Left renal cortex interstitium (tissue), 4 donors: ENCODE results near the gene OXSR1. TPM values are rescaled to one million over a fixed set of nuclear protein-coding genes. Genes with fewer than 3 reads are reported as not detected.

Source experiments
- DNase-seq, 4 donors: peaks; one replicate each; pipeline ENCODE4 v3.0.0-alpha.2; 2013; ENCODE audit warnings: low read depth in 4 of 4, low spot score in 2 of 4, missing footprints in 1 of 4
- polyA plus RNA-seq, 4 donors: library from polyadenylated mRNA; unstranded; fragments of 120-200 nt; gene quantifications; one replicate each; pipeline ENCODE4 v1.2.1, GENCODE V29; 2013; ENCODE audit not compliant: insufficient read length in 4 of 4

OXSR1 gene
- 10 to 100 TPM; 40.0 to 54.8 (median 47.1) TPM for polyA plus RNA-seq

DNA sequence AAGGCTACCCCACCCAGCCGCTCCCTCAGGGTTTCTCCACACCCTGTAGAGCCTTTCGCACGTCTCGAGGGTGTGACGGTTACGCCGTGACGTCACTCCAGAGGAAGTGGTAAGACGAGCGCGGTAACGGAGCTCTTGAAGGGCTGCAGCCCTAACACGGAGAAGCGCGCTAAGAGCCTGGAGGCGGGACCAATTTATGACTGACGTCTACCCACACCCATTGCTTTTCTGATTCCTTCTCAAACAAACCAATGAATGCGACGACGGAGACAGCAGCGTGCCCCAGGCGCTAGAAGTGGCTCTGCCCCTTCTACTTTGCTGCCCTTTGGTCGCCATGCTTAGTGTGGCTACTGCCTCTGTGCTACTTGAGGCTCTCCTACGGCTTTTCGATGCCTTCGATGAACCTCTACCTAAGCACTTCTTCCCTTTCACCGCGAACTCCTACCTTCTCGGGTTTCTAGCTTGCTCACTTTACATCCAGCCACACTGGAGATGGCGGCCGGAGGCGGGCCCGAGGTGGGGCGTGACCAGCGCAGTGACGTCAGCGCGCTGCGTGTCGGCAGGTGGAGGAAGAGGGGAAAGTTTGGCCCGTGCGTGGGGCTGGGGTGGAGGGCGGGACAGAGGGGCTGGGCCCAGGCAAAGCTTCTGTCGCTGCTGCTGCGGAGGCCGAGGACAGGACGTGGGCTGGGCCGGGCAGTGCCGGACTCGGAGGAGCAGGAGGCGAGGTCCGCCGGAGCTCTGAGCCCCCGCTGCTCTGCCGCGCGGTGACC is at the start of gene OXSR1:
Gene OXSR1, plus strand, starts transcription at position 586 of the 770 bp plus-strand sequence. CDS start 340 bp downstream, outside the sequence.
- DNase-seq, result peak; percentile 98 to 99 (median 99)

DNA sequence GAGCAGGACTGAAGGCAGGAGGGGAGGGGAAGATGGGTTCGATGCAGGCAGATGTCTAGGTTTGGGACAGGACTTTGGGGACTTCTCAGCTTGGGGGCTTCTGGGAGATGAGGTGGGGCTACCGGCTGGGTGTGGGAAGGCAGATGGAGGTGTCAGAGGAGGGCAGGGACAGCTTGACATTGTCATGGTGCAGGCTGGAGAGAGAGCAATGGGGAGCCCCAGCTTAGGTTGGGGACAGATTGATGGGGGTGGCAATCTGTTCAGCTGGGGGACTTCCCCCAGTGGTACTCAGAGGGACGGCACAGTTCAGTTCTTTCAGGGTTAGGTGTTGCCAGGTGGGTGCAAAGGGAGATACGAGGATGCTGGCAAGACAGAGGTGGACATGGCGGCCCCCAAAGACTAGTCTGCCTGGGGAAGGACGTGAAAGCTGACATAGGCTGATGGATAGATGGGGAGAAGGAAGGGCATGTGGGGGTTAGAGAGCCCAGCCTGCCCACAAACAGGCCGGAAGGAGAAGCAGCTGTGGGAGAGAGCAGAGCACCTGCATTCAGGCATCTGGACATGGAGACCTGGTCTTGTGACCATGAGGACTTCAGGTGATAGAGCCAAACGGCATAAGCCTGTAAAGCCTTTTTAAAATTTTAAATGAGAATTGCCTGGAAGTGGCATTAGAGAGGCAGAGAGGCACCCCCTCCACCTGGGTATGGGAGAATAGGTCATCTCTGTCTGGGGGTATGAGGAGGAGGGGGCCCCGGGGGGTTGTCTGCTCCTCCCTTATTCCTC is 49.5 kb upstream of the OXSR1 start:
- DNase-seq, result no peak

DNA sequence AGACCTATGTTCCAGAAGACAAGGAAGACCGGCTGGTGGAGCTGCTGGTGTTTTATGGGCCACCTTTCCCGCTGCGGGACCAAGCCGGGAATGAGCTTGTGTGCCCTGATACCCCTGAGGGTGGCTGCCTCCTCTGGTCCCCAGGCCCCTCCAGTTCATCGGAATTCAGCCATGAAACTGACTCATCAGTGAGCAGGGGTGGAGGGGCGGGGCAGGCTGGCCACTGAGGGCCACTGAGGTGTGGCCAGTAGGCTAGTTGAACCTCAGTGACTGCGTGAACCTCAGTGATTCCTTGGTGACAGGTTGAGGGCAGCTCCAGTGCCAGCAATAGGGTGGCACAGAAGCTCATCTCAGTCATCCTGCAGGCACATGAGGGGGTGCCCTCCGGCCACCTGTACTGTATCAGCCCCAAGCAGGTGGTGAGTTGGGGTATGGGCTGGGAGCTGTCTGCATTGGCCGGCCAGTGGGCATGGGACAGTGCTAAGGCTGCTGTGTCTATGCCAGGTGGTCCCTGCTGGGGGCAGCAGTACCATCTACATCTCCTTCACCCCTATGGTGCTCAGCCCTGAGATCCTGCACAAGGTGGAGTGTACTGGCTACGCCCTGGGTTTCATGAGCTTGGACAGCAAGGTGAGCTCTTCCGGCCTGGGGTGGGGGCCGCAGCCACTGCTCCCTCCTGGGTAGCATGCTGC is 48.7 kb upstream of the OXSR1 start:
- no peak for DNase-seq

DNA sequence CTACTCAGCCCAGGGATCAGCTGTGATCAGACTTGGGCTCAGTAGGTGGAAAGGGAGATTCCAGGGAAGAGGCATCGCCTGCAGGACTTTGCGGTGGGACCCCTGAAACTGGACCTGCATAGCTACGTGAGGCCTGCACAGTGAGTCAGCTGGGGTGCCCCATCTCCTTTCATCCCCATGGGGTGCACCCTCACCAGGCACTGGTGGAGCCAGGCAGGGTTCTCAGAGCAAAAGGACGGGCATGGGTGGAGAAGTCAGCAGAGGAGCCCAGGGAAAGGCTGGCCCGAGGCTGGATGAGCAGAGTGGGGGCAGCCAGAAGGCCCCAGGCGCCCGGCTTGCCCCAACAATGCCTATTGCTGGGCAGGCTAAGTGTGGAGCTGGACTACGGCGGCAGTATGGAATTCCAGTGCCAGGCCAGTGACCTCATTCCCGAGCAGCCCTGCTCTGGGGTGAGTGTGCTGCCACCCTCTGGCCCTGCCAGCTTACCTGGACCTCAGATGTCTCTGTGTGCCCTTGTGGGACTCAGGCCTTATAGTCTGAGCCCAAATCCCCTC is 48.1 kb upstream of the OXSR1 start:
- no peak for DNase-seq

DNA sequence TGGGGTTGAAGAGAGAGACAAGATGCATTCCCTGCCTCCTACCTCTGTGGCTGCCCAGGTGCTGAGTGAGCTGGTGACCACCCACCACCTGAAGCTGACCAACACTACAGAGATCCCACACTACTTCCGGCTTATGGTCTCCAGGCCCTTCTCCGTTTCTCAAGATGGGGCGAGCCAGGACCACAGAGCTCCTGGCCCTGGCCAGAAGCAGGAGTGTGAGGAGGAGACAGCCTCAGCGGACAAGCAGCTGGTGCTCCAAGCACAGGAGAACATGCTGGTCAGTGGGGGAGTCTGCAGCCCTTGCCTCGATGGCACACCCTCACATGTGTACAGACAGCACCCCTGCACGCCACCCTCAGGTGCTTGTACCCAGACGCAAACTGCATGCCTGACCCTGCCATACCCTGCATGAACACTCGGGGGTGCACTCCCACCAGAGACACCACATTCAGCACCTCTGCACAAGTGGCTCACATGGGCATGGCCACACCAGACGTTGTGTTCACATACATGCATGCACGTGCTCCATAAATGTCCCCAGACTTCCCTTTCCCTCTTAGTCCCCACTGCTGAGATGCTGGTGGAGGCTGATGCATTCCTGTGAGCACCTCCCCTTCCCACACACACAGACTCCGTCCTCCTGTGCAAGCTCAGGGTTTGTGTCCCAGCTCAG is 47.5 kb upstream of the OXSR1 start:
- no peak for DNase-seq

DNA sequence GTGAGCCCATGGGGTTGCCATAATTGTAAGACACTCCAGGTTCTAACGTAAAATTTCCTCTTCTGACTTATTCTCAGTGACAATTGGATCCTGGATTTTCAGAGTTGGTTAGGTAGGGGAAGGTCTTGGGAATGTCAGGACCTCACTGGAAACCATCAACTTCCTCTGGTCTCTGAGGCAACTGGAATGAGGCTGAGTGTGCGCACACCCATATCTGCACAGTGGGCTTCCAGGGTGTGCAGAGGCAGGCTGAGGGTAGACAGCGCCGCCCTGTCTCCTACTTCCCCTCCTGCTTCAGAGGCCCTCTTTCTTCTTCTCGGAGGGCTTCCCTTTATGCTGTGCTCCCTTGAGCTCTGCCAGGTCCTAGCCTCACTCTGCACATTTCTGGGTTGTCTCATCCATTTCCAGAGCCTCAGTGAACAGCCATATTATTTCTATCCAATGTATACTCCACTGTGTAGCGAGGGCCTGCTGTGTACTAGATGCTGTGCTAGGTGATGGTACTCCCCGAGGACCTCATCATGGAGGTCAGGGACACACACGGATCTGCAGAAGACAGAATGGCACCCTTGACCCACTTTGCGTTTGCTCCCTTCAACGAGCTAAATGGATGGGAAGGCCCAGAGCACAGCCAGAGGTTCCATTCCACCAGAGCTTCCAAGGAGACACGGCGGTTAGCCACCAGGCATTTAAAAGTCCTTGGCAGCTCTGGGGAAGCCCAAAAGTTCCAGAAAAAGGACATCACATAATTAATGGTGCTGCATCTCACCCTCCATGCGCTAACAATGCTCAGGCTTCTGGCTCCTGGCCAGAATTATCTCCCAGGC is 46.7 kb upstream of the OXSR1 start:
- no peak for DNase-seq

DNA sequence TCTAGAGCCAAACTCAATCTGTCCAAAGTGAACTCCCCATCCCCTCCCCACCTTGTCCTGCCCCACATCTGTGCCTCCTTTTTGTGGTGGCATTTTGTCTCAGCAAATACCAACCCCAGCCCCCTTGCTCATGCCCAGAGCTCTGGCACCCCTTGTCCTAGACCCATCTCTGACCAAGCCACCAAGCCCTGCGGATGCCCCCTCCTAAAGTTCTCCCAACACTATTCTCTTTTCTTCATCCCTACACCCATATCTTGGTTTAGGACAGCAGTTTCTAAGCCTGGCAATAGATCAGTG is 46.1 kb upstream of the OXSR1 start:
- DNase-seq, result no peak

DNA sequence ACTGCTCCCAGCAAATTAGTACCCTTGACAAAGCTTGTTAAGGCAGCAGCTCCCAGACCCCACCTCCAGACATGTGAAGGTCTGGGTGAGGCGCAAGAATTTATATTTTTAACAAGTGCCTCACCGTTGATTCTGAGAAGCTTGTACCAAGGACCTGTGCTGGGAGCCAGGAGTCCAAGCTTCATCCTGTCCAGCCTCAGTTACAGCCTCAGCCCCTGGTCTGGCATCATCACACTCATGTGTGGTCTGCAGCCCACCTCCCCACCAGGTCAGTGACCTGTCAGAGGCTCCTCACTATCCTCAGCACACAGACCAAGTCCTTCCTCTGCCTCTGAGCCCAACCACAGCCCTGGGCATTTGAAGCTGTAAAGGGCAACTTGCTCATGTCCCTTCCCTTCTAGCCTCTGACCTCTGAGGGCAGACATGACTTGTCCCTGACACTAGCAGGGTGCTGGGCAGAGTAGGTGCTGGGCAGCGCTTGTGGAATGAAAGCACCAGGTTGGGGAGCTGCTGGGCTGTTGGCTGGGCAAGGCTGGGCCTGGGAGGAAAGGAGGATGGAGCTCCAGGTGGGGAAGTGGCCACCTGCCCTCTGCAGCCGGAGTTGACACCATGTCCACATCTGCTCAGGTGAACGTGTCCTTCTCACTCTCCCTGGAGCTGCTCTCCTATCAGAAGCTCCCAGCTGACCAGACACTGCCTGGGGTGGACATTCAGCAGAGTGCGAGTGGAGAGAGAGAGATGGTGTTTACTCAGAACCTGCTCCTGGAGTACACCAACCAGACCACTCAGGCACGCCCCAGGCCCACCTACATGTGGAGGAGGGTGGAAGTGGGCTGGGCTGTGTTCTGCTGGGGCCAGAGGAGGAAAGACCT is 45.3 kb upstream of the OXSR1 start:
- no peak for DNase-seq

DNA sequence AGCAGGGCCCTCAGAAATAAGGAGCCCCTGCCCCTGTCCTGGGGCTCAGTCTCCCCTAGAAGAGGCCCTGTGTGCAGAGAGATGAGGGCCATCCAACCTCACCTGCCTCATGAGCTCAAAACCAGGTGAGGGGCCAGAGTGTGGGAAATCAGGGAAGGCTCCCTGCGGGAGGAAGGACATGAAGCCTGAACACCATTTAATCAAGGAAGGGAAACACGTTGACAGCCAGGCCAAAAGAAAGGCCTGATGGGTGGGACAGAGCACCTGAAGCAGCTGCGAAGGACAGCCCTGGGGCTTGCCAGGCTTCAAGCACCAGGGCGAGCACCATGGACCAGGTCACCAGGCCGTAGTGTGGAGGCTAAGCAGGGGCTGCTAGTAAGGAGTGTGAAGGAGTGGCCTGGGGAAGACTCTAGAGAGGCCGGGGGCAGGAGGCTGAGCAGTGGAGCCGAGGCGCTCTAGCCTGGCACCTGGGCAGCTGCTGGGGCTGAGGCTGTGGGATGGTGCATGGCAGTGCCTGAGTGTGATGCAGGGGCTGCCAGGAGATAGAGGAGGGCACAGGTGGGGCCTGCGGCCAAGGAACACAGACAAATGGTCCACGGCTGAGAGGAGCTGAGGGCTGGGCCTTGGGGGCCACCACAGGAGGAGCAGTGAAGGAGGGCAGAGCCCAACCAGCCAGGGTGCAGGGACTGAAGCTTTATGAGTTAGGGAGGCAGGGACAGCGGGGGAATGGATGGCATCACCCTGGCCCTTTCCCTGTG is 44.5 kb upstream of the OXSR1 start:
- DNase-seq, result no peak

DNA sequence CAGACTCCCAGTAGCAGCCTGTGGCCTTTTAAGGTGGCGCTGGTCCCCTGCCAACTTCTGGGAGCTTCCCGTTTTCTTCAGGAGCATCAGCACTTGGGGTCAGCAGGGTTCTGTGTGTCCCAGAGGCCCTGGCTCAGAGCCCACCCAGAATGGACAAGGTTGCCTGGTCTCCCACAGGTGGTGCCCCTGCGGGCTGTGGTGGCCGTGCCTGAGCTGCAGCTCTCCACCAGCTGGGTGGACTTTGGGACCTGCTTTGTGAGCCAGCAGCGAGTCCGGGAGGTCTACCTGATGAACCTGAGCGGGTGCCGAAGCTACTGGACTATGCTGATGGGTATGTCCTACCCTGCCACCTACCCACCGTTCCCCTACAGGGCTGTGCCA is 43.9 kb upstream of the OXSR1 start:
- no peak for DNase-seq

DNA sequence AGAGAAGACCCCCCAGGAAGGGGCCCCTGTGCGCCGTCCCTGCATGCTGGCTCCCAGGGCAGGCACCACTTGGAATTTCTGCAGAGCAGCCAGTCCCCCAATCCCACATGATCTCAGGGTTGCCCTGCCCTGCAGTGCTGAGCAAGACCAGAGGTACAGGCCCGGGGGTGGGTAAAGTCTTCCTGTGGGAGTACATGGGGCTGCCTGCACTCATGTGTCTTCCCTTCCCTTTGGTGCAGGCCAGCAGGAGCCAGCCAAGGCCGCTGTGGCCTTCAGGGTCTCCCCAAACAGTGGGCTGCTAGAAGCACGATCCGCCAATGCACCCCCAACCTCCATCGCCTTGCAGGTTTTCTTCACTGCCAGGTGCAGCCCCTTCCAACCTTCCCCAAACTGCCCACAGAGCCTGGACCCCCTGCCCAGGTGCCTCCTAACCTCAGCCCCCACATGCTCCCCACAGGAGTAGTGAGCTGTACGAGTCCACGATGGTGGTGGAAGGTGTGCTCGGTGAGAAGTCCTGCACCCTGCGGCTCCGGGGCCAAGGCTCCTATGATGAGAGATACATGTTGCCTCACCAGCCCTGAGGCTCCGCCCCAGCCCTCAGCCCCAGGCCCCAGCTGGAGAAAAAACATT is 43.4 kb upstream of the OXSR1 start:
- DNase-seq, result no peak

DNA sequence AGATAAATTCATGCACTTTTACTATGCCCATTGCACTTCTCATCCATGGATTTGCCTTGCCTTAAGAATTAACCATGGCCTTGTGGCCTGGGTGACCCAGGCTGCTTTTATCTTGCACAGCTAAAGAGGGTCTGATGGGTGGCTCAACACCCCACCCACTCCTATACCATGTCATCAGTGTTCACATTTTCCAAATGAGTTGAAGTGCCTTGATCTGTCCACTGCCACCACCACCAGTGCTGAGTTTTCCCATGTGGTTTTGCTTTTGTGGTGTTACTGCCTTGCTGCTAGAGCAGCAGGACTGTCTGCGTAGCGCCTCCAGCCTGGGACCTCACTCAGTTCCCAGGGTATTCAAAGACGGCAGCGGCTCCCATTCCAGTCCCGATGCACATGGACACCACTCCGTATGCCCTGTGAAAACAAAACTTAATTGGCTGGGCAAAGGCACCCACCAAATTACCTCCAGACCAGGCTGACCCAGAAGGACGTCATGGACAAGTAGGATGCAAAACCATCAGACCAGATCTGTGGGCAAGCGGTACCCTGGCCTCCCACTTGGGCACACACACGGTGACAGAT is 42.5 kb upstream of the OXSR1 start:
- DNase-seq, result no peak

DNA sequence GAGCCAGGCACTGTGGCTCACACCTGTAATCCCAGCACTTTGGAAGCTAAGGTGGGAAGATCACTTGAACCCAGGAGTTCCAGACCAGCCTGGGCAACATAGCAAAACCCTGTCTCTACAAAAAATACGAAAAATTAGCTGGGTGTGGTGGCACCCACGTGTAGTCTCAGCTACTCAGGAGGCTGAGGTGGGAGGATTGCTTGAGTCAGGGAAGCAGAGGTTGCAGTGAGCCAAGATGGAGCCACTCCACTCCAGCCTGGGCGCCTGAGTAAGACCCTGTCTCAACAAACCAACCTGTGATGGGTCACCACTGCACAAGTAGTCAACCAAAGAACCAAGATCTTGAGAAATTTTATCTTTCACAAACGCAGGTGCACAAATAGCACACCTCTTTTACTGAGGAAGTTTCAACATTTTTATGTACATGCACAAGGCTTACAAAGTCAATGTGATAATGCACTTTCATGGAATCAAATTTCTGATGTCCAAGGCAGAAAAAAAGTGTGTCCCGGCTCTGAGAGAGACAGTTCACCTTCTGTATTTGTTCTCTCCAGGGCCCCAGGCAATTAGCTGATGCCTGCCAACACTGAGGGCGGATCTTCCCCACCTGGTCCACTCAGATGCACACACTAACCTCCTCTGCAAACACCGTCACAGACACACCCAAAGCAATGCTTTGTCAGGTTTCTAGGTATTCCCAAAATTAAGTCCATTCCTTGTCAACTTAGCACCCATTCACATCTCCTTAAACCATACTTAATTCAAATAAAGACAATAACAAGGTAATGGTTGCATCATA is 40.8 kb upstream of the OXSR1 start:
- DNase-seq, result no peak

DNA sequence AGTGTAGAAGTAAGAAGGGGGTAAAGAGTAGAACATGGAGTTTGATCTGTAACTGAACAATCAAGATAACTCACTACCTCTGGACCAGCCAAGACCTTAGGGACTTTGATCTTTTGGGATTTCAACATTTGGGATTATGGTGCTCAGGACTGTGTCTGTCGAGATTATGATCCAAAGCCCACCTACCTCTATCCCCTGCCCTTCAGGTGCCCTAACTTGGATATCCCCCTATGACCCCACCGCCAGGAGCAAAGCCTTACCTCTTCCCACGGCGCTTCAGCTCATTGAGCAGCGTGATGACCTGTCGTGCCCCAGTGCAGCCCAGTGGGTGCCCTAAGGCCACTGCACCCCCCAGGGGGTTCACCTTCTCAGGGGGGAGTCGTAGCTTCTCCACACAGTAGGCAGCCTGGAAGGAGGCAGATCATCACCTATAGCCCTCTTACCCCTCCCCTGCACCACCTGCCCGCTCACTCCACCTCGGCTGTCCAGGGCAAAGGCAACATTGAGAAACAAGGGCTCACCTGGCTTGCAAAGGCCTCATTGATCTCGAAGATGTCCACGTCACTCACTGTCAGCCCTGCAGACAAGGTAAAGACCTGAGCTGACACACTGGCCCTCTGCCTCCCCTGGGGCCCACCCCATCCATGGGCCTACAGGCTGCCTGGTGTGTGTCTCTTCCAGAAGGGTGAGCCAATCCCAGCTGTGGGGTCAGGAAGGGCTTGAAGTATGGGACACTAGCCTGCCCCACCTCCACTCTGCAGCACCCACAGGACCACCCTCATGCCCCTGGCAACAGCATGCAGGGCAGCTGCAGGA is 39.8 kb upstream of the OXSR1 start:
- DNase-seq, result no peak

DNA sequence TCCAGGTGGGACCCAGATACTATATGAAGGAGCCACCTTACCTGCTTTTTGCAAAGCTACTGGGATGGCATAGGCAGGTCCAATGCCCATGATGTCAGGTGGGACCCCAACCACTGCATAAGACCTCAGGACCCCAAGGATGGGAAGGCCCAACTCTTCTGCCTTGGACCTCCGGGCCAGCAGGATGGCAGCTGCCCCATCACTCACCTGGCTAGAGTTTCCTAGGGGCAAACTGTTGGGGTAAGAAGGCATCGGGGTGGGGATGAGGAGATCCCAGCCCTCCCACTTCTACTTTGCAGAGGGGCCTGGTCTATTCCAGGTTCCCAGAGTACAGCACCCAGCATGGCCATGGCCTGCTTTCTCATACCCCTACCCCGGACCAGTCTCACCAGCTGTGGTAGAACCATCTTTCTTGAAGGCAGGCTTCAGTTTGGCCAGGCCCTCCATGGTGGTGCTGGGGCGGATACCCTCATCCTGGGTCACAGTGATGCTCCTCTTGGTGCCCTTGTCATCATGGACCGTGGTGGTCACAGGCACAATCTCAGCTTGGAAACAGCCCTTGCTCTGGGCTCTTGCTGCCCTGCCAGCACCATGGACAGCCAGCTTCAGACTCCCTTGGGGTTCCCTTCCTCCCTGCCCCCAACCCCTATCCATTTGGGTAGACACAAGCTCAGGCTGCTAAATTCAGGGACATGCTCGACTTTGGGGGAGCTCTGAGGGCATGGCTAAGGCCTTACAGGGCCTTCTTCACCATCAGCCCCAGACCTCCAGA is 39.0 kb upstream of the OXSR1 start:
- DNase-seq, result no peak
